SIG-M5 treated with dmso at 0.1 percent for 504 hours (cell line): Measurements from ENCODE around the gene MADCAM1.

Experiments used
- DNase-seq: peaks from one replicate; lab custom pipeline; 2025; ENCODE audit not compliant: unreplicated experiment; lab: John Stamatoyannopoulos, UW

The MADCAM1 gene

GRCh38 chr19:488505-489417, 7.5 kb upstream of the MADCAM1 start:
- peak; percentile 81 for DNase-seq

- no peak for DNase-seq
These were observed 6.7 kb upstream of the MADCAM1 start for GRCh38 chr19:489418-490196.

- DNase-seq, result no peak
These were observed 5.0 kb upstream of the MADCAM1 start for GRCh38 chr19:491146-491741.

GRCh38 chr19:492091-492531, 4.2 kb upstream of the MADCAM1 start:
- DNase-seq, result no peak

- no peak for DNase-seq
These were observed 2.7 kb upstream of the MADCAM1 start for GRCh38 chr19:493391-494170.

- no peak for DNase-seq
These were observed 1.9 kb upstream of the MADCAM1 start for GRCh38 chr19:494171-495080.

GRCh38 chr19:495081-495401, 1.2 kb upstream of the MADCAM1 start:
- DNase-seq, result no peak

- DNase-seq, result no peak
These were observed 729 bp upstream of the MADCAM1 start for GRCh38 chr19:495402-496111.

- DNase-seq, result no peak
These were observed 700 bp downstream of the MADCAM1 start for GRCh38 chr19:496986-497385.

- no peak for DNase-seq
These were observed 1.2 kb downstream of the MADCAM1 start for GRCh38 chr19:497491-497868.

- no peak for DNase-seq
These were observed 1.7 kb downstream of the MADCAM1 start for GRCh38 chr19:497869-498510.

GRCh38 chr19:498511-498891, 2.2 kb downstream of the MADCAM1 start:
- no peak for DNase-seq

GRCh38 chr19:498977-499623, 2.8 kb downstream of the MADCAM1 start:
- DNase-seq, result no peak

GRCh38 chr19:501646-502045, 5.4 kb downstream of the MADCAM1 start:
- DNase-seq, result no peak

- no peak for DNase-seq
These were observed 8.3 kb downstream of the MADCAM1 start for GRCh38 chr19:504616-505015.

- DNase-seq, result peak; percentile 98
These were observed 10.4 kb downstream of the MADCAM1 start for GRCh38 chr19:506404-507285.
